ENCODE data around the gene APCDD1L. TPM values are rescaled to one million over a fixed set of nuclear protein-coding genes. Genes with fewer than 3 reads are reported as not detected.

APCDD1L gene
- total and polyA plus RNA-seq, 9 donors = 0.08 to 0.62 TPM; not detected in 7

GRCh38 chr20:58549231-58550209 lies 34.3 kb upstream of the APCDD1L start:
- Histone ChIP-seq H3K27ac (no peak overlapping the region), H3K4me1 (ENCODE audit: insufficient read depth) (peaks cover 2% of the 10 kb centered on the region), H3K27me3 (no peaks in the 10 kb centered on the region), H3K4me3 (no peak overlapping the region), H3K36me3 (no peaks in the 10 kb centered on the region), H3K9me3 (no peaks in the 10 kb centered on the region)
- intact Hi-C loops (cut with DNase I) = no loop called here
- TF ChIP-seq CTCF (IDR thresholded peaks at IDR 0.05) (no peak), EP300 (IDR thresholded peaks at IDR 0.05) (no peak), POLR2A (IDR thresholded peaks at IDR 0.05) (no peak)
- DNase-seq = no peak
- 89 to 95% (median 92%) methylated on average over 13 of the region's 13 CpGs for WGBS, 3 donors

GRCh38 chr20:58547623-58548475 lies 32.6 kb upstream of the APCDD1L start:
- H3K4me1 ChIP-seq (ENCODE audit: insufficient read depth) = peaks cover 2% of the 10 kb centered on the region
- WGBS, 3 donors = 75 to 78% (median 78%) methylated on average over 11 of the region's 11 CpGs
- H3K27me3 ChIP-seq = no peaks in the 10 kb centered on the region
- no peak for DNase-seq
- intact Hi-C loops (cut with DNase I) = no loop called here
- no peaks in the 10 kb centered on the region for H3K36me3 ChIP-seq
- H3K4me3 ChIP-seq = no peak overlapping the region
- no peaks in the 10 kb centered on the region for H3K9me3 ChIP-seq
- TF ChIP-seq POLR2A (IDR thresholded peaks at IDR 0.05) (no peak), EP300 (IDR thresholded peaks at IDR 0.05) (no peak), CTCF (IDR thresholded peaks at IDR 0.05) (no peak)
- no peak overlapping the region for H3K27ac ChIP-seq

GRCh38 chr20:58546756-58547622 lies 31.8 kb upstream of the APCDD1L start:
- 47 to 53% (median 52%) methylated on average over 19 of the region's 19 CpGs for WGBS, 3 donors
- Histone ChIP-seq H3K36me3 (no peaks in the 10 kb centered on the region), H3K4me1 (ENCODE audit: insufficient read depth) (peaks cover 2% of the 10 kb centered on the region), H3K27me3 (no peaks in the 10 kb centered on the region), H3K9me3 (no peaks in the 10 kb centered on the region), H3K27ac (no peak overlapping the region), H3K4me3 (no peak overlapping the region)
- no peak for DNase-seq
- TF ChIP-seq EP300 (IDR thresholded peaks at IDR 0.05) = no peak
- intact Hi-C loops (cut with DNase I) = no loop called here

GRCh38 chr20:58546416-58546711 lies 31.2 kb upstream of the APCDD1L start:
- Histone ChIP-seq H3K4me3 (no peak overlapping the region), H3K27me3 (no peaks in the 10 kb centered on the region), H3K36me3 (no peaks in the 10 kb centered on the region), H3K9me3 (no peaks in the 10 kb centered on the region), H3K4me1 (ENCODE audit: insufficient read depth) (peaks cover 2% of the 10 kb centered on the region), H3K27ac (no peak overlapping the region)
- intact Hi-C loops (cut with DNase I) = no loop called here
- no peak for DNase-seq
- WGBS, 3 donors = 92 to 95% (median 93%) methylated on average over 5 of the region's 5 CpGs
- no peak for TF ChIP-seq EP300 (IDR thresholded peaks at IDR 0.05)
- TF ChIP-seq POLR2A (IDR thresholded peaks at IDR 0.05) = no peak
- no peak for TF ChIP-seq CTCF (IDR thresholded peaks at IDR 0.05)
